GM11168 (cell line): ENCODE data around the gene ACSL4.
"Not testable (repeated sequence)": the region's sequence is repeated elsewhere in the genome, so short reads cannot be mapped to it uniquely, and the experiment has no call there.

Experiments used
- in situ Hi-C: fragments of 300-500 bp; cut with MboI; formaldehyde crosslinking; loops from one replicate; pipeline ENCODE4 v1.12.0; 2022; ENCODE audit warnings: low sequenced_read_pairs; ENCODE audit not compliant: unreplicated experiment

The ACSL4 gene

DNA sequence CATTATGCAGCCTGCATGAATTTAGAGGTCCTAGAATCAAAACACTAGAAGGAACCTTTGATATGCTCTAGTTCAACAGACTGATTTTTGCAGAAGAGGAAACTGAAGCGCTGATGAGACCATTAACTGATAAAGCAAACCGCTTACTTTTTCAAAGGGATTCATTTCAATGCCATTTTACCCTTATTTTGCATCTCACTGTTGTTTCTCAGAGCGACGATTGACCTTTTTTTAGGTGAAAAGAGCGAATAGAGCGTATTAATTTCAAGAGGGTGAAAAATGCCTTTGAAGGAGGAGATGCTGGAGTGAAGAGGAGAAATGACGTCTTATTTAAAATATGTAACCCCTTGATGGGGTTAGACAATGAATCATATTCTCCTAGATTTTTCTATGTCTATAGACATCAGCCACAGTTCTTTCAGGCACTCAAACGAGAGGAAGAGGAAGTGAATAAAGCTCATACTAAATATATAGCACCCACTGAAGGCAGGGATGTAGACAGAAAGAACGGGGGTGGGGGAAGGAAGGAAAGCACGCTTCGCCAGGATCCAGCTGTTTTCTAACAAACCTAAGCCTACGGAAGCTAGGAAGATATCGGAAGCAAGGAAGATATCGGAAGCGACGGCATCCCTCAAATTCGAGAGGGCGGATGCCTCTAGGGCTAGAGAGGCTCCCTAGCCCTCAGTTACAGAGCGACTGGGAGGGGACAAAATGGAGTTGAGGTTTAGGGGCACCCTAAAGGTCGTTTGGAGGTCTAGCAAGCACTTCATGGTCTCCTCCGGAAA lies 848 bp downstream of the ACSL4 start:
- in situ Hi-C loops = no loop called here

DNA sequence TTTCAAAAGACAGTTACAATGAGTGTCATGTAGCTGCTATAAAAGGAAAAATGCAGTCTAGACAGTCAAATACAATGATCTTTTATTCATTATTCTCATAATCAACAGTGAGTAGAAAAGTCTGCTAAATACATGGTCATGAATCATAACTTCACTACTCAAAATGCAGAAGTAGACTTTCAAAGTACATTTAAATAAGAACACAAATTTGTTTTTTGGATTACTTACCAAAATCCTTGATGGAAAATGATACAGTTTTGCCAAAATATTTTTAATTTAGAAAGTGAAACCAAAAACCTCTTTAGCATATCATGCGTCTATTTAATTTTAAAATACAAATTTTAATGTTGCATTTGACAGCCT lies 4.9 kb downstream of the ACSL4 start:
- in situ Hi-C loops = no loop called here

DNA sequence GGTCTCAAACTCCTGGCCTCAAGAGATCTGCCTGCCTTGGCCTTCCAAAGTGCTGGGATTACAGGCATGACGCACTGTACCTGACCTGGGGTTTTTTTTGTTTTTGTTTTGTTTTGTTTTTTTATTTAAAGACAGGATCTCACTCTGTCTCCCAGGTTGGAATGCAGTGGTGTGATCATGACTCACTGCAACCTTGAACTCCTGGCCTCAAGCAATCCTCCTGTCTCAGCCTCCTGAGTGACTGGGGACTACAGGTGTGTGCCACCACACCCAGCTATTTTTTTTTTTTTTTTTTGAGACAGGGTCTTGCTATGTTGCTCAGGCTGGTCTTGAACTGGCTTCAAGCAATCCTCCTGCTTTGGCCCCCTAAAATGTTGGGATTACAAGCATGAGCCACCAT lies 8.1 kb downstream of the ACSL4 start:
- in situ Hi-C loops = not testable (repeated sequence)

DNA sequence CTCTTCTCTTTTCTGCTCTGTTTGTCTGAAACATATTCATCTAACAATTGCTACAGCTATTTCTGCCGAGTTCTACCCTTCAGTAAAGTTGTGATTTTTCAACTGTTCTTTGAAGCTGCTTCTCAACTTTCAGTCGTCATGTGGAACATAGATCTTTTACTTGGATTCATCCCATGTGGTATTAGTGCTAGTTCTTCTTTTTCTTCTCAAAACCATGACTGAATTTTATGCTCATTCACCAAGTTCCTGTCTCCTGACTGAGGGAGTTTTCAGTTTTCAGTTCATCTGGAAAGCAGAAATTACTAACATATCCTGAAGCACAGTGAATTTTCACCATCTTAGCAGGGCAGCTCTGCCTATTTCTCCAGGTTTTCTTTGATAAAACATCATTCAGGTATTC lies 12.1 kb downstream of the ACSL4 start:
- in situ Hi-C loops = no loop called here

DNA sequence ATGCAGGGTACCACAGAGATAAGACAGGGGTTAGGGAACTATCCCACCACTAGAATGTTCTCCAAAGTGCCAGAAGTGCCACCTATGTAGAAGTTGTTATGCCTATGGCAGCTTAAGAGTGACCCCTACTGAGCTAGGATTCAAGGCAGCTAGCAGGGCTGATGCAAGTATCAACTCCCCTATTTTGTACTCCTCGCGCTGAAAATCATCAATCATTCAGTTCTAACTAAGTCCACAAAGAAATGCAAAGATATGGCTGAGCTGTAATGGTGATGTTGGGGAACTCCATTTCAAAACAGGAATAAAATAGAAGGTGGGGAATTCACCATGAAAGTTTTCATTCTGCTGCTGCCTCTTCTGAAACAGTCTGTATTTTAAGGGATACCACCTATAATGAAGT lies 13.8 kb downstream of the ACSL4 start:
- in situ Hi-C loops = loop anchor here (5.0 kb wide), 1 partner anchor 138 kb away; no protein-coding TSS in a partner anchor

DNA sequence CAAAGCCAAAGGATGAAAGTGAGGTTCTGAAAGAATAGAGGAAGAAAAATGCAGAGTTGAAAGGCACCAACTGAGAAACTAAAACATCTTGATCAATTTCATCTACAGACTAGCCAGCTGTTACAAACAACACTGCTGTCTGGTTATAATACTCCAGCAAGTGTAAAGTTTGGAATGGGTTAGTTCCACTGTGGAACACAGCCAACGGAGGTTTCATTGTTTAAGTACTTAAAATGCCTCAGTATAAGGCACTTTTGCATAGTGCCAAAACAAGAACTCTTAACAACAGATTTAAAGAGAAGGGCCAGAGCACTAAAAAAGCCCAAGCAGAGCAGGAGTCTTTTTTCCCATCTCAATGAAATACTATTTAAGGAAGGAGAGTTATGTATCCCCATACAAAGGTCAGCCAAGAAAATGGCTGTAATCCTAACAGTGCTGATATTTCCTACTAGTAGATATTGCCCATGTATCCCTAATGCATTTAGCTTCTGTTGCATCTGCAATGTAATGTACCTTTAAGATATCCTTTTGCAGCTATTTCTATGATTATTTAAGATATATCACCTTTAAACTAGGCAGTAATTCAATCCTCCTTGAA lies 16.5 kb downstream of the ACSL4 start:
- in situ Hi-C loops = loop anchor here (5.0 kb wide), 1 partner anchor 141 kb away; no protein-coding TSS in a partner anchor

DNA sequence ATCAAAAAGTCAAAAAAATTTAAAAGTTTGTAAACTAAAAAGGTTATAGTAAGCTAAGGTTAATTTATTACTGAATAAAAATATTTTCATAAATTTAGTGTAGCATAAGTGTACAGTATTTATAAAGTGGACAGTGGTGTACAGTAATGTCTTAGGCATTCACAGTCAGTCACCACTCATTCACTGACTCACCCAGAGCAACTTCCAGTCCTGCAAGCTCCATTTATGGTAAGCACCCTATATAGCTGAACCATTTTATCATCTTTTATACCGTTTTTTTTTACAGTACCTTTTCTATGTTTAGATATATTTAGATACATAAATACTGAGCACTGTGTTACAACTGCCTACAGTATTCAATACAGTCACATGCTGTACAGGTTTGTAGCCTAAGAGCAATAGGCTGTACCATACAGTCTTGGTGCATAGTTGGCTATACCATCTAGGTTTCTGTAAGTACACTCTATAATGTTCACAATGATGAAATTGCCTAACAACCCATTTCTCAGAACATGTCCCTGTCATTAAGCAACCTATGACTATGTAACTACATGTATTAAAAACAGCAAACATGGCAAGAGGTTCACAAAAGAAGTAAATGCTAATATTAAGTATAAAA lies 18.6 kb downstream of the ACSL4 start:
- in situ Hi-C loops = no loop called here

DNA sequence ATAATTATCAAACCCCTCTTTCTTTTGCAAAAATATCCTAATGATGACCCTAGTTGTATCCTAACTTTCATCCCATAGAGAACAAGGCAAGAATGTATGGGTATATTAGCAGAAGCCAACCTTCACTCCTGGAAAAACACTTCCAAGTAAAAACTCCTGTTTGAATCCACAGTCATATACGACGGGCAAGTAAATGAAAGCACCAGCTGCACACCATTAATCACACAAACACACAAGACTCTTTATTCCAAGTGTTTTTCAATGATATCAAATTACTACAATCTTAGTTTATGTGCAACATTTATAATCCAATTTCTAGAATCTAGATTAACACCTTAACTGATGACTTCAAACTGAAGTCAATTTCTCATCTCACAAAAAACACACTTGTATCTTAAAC lies 22.9 kb downstream of the ACSL4 start:
- in situ Hi-C loops = no loop called here

DNA sequence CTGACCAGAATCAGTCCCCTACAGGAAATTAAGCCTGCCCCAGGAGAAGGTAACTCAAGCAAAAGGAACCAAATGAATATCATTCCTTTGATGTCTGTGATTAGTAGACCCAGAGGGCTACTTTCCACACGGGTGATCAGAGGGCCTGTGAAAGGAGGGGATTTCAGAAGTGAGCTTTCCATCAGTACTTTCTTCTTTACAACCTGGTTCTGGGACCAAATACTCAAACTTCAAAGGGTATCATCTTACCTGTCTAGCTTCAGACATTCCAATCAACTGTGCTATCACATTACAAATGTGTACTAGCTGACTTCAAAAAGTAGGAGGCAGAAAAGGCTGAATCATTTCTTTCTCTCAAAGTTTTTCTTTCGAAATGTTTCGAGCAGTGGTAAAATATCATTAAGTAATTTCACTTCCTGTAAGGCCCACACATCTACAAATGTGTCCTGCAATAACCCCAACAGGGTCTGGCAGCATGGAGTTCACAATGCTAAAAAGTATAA lies 23.9 kb downstream of the ACSL4 start:
- in situ Hi-C loops = no loop called here

DNA sequence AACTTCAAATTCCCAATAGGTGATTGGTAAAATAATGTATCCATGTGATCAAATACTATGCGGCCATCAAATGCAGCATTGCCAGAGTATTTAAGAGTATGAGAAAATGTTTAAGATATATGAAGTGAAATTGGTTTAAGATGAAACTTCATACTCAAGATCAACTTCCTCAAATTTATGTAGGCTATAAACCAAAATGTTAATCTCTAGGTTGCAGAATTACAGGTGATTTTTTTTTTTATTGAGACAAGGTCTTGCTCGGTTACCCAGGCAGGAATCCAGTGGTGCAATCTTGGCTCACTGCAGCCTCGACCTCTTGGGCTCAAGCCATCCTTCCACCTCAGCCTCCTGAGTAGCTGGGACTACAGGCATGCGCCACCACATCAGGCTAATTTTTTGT lies 25.3 kb downstream of the ACSL4 start:
- in situ Hi-C loops = no loop called here

DNA sequence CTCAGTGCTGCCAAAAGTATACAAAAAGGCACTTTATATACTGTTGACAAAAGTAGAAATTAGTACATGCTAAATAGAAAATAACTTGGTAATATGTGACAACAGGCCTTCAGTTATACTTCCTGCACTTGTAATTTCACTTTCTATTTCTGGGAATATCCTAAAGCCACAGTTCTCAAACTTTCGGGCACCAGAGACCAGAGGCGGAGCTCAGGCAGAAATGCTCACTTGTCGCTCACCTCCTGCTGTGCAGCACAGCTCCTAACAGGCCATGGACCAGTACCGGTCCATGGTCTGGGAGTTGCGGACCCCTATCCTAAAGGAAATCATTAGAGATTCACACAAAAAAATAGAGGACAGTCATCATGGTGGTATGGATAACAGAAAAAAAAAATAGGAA lies 25.7 kb downstream of the ACSL4 start:
- in situ Hi-C loops = no loop called here

DNA sequence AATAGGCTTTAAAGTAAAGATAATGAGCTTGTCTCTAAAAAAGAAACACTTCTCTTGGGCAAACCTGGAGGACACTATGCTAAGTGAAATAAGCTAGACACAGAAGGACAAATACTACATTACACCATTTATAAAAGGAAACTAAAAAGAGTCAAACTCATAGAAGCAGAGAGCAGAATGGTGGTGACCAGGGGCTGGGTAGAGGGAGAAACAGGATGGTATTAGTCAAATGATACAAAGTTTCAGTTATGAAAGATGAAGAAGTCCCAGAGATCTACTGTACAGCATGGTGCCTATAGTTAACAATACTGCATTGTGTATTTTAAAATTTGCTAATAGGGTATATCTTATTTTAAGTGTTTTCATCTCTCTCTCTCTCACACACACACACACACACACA lies 28.5 kb downstream of the ACSL4 start:
- in situ Hi-C loops = no loop called here

DNA sequence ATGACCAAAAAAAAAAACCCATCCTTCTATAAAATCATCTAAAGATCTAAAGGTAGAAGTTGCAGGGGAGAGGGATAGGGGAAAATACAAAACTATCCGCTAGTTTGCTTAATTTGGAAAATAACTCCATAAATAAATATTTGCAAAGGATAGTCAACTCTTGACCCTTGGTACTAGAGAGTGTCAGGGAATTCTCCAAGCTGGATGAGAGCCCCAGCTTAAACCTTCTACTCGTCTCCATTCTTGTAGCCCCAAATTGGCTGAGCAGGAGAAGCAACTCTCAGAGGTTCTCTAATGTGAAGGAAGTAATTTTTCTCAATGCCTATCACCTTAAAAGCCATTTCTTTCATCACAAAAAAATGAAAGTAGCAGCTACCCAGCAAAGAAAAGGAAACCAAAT lies 35.2 kb downstream of the ACSL4 start:
- in situ Hi-C loops = no loop called here

DNA sequence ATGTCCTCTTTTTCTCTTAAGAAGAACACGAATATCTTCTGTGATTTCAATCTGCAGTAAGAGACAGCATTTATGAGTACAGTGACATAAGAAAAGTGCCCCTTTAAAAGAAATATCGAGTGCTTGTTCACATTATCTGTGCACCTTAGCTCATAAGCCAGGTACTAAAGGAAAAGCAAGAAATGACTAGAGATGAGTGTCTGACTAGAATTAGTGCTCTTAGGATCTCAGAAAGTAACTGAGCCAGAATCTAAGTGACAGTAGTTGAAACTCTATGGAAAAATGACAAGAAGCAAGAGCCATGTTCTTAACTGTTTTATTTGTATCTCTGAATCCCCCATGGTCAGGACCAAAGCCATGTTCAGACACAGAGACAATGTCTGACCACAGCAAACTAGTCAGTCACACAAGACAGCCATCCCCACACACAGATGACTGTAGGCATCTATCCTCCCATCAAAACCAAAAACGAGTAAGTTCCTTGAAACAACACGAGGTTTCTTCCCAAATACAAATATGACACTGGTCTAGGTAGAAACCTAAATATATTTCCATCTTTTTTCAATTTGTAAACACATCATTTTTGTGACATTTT lies 36.8 kb downstream of the ACSL4 start:
- in situ Hi-C loops = no loop called here

DNA sequence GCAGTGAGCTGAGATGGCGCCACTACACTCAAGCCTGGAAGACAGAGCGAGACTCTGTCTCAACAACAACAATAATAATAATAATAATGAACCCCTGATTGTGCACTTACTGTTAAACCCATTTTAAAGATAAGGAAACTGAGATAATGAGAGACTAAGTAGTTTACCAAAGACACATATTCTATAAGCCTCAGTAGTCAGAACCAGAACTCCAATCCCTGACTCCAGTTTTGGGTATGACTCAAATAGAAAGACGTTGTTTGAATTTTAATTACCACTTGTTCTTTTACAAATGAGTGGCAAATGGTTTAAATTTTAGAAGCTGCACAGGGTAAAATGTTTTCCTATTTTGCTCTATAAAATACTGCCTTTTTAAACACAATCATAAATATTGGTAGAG lies 37.4 kb downstream of the ACSL4 start:
- in situ Hi-C loops = no loop called here

DNA sequence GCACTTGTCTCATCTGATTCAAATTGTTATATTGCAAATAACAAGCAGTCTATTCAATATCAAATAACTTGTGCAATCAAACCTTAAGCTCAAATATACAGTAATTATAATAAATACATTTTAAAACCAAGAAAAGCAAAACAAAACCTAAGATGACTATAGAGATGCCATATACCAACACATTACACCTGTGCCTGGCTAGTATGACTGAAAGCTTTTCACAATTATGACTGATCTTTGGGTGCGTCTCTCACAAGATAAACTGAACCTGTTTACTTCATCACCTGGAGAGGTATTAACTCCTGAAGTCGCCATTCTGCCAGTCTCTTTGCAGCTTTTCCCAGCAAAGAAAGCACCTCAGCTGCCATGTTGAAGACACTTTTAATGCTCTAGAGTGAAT lies 41.3 kb downstream of the ACSL4 start:
- in situ Hi-C loops = no loop called here

DNA sequence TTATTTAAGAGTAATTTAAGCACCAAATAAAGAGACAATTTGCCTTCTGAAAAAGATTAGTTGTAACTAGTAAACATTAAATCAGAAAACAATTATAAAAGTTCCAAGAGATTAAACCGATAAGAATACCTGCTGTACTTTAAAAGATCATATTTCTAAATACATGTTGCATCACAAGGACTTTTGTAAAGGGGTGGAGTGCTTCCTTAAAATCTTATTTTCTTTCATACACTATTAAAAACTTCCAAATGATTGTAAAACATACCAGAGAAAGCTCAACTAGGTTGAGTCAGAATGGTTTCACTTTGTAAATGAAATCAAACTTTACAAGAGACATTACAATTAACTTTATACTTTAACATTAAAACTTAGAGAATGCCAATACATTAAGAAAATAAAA lies 41.8 kb downstream of the ACSL4 start:
- in situ Hi-C loops = no loop called here

DNA sequence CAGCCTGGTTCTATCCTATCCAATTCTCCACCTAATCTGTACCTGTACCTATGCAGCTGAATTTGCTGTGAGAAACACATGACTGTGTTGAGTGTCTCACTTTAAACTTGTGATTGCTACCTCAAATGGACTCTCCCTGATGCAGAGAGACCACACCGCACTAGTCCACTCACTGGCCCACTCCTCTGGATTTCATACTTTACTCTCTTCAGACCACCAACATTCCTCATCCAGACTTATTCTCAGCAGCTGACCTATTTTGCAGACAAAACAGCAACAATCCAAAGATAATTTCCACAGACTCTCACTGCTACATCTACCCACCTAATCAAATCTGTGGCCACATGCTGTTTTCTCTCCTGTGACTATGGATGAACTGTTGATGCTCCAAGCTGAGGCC lies 45.2 kb downstream of the ACSL4 start:
- in situ Hi-C loops = no loop called here

DNA sequence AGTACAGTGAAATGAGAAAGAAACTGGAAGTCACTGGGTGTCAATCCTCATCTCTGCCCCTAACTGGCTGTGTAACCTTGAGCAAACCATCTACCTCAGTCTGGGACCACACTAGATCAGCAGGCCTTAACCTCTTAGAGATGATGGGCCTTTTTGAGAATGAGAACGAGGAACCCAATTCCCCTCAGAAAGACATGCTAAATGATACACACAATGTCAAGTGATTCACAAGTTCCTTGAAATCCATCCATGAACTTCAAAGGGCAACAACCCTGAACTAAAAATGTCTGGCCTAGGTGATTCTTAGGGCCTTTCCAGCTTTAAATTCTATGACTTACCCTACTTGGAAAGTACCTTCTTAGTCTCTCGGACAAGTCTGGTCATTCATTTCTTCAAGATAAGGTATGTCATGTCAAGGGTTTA lies 47.4 kb downstream of the ACSL4 start:
- in situ Hi-C loops = no loop called here

DNA sequence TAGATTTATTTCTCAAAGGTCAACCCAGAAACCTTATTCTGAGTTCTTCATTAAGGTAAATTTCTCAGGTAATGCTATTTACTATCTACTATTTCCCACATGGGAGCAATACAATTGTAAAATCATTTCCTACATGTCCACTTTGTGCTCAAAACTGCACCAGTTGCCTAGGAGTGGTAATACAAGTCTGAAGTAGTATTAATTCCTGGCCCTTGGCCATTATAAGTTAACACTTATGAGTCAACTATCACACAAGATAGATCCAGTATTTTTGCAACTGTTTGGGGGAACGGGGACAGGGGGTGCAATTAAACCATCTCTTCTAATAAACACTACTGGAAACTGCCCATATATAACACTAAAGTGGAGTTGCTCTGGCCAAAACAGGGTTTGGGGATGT lies 48.9 kb downstream of the ACSL4 start:
- in situ Hi-C loops = no loop called here

DNA sequence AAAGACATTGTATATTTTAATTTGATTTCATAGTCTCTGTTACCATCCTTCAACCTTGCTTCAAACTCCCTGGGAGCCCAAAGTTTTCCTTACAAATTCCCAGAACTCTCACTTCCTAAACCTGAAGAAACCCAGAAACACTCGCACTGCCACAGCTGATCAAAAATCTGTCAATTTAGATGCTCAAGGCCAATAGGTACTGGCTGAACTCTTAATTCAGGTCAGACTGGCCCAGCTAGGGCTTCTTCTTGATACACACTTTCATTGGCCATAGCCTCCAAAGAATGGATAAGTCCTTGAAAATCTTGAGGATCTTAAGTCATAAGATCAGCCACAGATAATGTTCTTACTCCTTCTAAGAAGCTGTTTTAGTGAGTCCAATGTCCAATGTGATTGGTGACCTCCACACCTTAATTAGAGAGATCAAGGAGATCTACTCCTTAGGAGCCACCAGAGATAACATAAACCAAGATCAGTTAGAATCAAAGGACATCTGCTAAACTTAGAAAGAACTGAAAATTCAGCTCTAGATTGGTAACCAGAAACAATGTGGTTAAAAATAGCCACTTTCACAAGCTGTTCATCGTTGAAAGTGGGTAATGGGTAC lies 51.5 kb downstream of the ACSL4 start:
- in situ Hi-C loops = no loop called here
